HG02798 (cell line): ENCODE measurements around the gene MICALL2.

Experiments
- ATAC-seq: cut with Tn5 transposase; IDR thresholded peaks from one replicate; pipeline ENCODE4 v1.9.1; 2021; ENCODE audit warnings: mild to moderate bottlenecking; ENCODE audit not compliant: unreplicated experiment, poor library complexity

Gene MICALL2

GRCh38 chr7:1493571-1493970 is 34.3 kb upstream of the MICALL2 start:
- no peak for ATAC-seq

- ATAC-seq, result no peak
Measured at GRCh38 chr7:1493129-1493528, 33.9 kb upstream of the MICALL2 start.

GRCh38 chr7:1492640-1493039 is 33.4 kb upstream of the MICALL2 start:
- ATAC-seq, result no peak

- ATAC-seq, result no peak
Measured at GRCh38 chr7:1492221-1492620, 33.0 kb upstream of the MICALL2 start.

GRCh38 chr7:1490837-1491236 is 31.6 kb upstream of the MICALL2 start:
- ATAC-seq, result no peak

GRCh38 chr7:1489336-1489735 is 30.1 kb upstream of the MICALL2 start:
- ATAC-seq, result no peak

- no peak for ATAC-seq
Measured at GRCh38 chr7:1488016-1488415, 28.7 kb upstream of the MICALL2 start.

GRCh38 chr7:1487466-1487865 is 28.2 kb upstream of the MICALL2 start:
- ATAC-seq, result no peak

- ATAC-seq, result no peak
Measured at GRCh38 chr7:1486571-1486970, 27.3 kb upstream of the MICALL2 start.

- no peak for ATAC-seq
Measured at GRCh38 chr7:1485156-1485555, 25.9 kb upstream of the MICALL2 start.

GRCh38 chr7:1484569-1484968 is 25.3 kb upstream of the MICALL2 start:
- no peak for ATAC-seq

- no peak for ATAC-seq
Measured at GRCh38 chr7:1483536-1484505, 24.6 kb upstream of the MICALL2 start.

- ATAC-seq, result no peak
Measured at GRCh38 chr7:1483079-1483478, 23.8 kb upstream of the MICALL2 start.

- ATAC-seq, result no peak
Measured at GRCh38 chr7:1481300-1481699, 22.0 kb upstream of the MICALL2 start.

GRCh38 chr7:1480670-1481069 is 21.4 kb upstream of the MICALL2 start:
- ATAC-seq, result no peak

GRCh38 chr7:1479287-1479686 is 20.0 kb upstream of the MICALL2 start:
- ATAC-seq, result no peak

GRCh38 chr7:1478480-1478879 is 19.2 kb upstream of the MICALL2 start:
- no peak for ATAC-seq

- no peak for ATAC-seq
Measured at GRCh38 chr7:1476859-1477258, 17.6 kb upstream of the MICALL2 start.

- ATAC-seq, result no peak
Measured at GRCh38 chr7:1475991-1476390, 16.7 kb upstream of the MICALL2 start.

GRCh38 chr7:1475393-1475792 is 16.1 kb upstream of the MICALL2 start:
- no peak for ATAC-seq

GRCh38 chr7:1474736-1475135 is 15.5 kb upstream of the MICALL2 start:
- no peak for ATAC-seq

GRCh38 chr7:1473864-1474512 is 14.7 kb upstream of the MICALL2 start:
- peak; percentile 45 for ATAC-seq
